ENCODE data around the gene CACNA1B. TPM values are rescaled to one million over a fixed set of nuclear protein-coding genes. Genes with fewer than 3 reads are reported as not detected.

The CACNA1B gene
- total and polyA plus RNA-seq, 2 donors (not counting 1 experiment from before 2014, with no cell fraction given) = 0.15 TPM; not detected in 1

GRCh38 chr9:138122201-138122600 lies 244.6 kb downstream of the CACNA1B start:
- intact Hi-C loops (cut with micrococcal nuclease) = no loop called here
- Histone ChIP-seq H3K4me3 (ENCODE audit: control extremely low read depth in 1 of 5, extremely low read depth in 1 of 5, insufficient read depth in 1 of 5, low read depth in 2 of 5, low read length in 4 of 5) (no peak overlapping the region), H3K27me3 (replicated peaks in 1 of 4; ENCODE audit: control extremely low read depth in 1 of 4, control insufficient read depth in 3 of 4, insufficient read depth in 4 of 4, low read length in 3 of 4) (no peaks in the 10 kb centered on the region), H3K9ac (ENCODE audit: low read length) (no peak overlapping the region), H3K9me3 (ENCODE audit: control extremely low read depth in 1 of 3, control insufficient read depth in 2 of 3, insufficient read depth in 1 of 3, low read length in 2 of 3) (peaks cover 0 to 14% (median 0%) of the 10 kb centered on the region in 3 donors), H4K20me1 (ENCODE audit: control insufficient read depth, insufficient read depth, low read length, poor library complexity, severe bottlenecking) (no peaks in the 10 kb centered on the region), H3K79me2 (ENCODE audit: control insufficient read depth, insufficient read depth, low read length) (no peaks in the 10 kb centered on the region), H3K4me1 (ENCODE audit: control insufficient read depth in 2 of 2, insufficient read depth in 2 of 2, low read length in 2 of 2) (no peaks in the 10 kb centered on the region), H3K36me3 (replicated peaks in 1 of 2; ENCODE audit: control extremely low read depth in 1 of 2, control insufficient read depth in 1 of 2, extremely low read depth in 1 of 2, insufficient read depth in 2 of 2, low read length in 1 of 2) (no peaks in the 10 kb centered on the region), H3K27ac (ENCODE audit: low read length in 2 of 2) (no peak overlapping the region), H3K4me2 (replicated peaks; ENCODE audit: low read depth, low read length, poor library complexity, severe bottlenecking) (no peak overlapping the region), H2AFZ (ENCODE audit: insufficient read depth, low read depth, low read length, poor library complexity, severe bottlenecking) (no peak overlapping the region)
- ChIA-PET CTCF (no interaction called here), POLR2A (no interaction called here)
- DNase-seq (no peak), ATAC-seq (ENCODE audit: low read depth) (no peak)
- Mint-ChIP-seq H3K27me3 (no peaks in the 10 kb centered on the region), H3K4me1 (no peaks in the 10 kb centered on the region), H3K27ac (no peak overlapping the region), H3K9me3 (ENCODE audit: insufficient read depth) (no peaks in the 10 kb centered on the region), H3K4me3 (no peak overlapping the region)
- TF ChIP-seq EZH2 (IDR thresholded peaks at IDR 0.05; ENCODE audit: borderline replicate concordance, insufficient read depth, low read depth, low read length, poor library complexity, severe bottlenecking) (no peak), CTCF (IDR thresholded peaks at IDR 0.05) (no peak)
- WGBS (ENCODE audit: insufficient coverage) = 96% methylated on average over 11 of the region's 17 CpGs

GRCh38 chr9:138122676-138123075 lies 245.1 kb downstream of the CACNA1B start:
- H3K79me2 ChIP-seq (ENCODE audit: control insufficient read depth, insufficient read depth, low read length) = no peaks in the 10 kb centered on the region
- ChIA-PET CTCF (no interaction called here), POLR2A (no interaction called here)
- no peaks in the 10 kb centered on the region for H3K27me3 Mint-ChIP-seq
- WGBS (ENCODE audit: insufficient coverage) = 70% methylated on average over 12 of the region's 13 CpGs
- H4K20me1 ChIP-seq (ENCODE audit: control insufficient read depth, insufficient read depth, low read length, poor library complexity, severe bottlenecking) = no peaks in the 10 kb centered on the region
- H3K4me2 ChIP-seq (replicated peaks; ENCODE audit: low read depth, low read length, poor library complexity, severe bottlenecking) = no peak overlapping the region
- no peaks in the 10 kb centered on the region for H3K4me1 ChIP-seq (ENCODE audit: control insufficient read depth in 2 of 2, insufficient read depth in 2 of 2, low read length in 2 of 2)
- H3K9ac ChIP-seq (ENCODE audit: low read length) = no peak overlapping the region
- H2AFZ ChIP-seq (ENCODE audit: insufficient read depth, low read depth, low read length, poor library complexity, severe bottlenecking) = no peak overlapping the region
- H3K4me1 Mint-ChIP-seq = no peaks in the 10 kb centered on the region
- ATAC-seq (ENCODE audit: low read depth) (no peak), DNase-seq (no peak)
- H3K27ac ChIP-seq (ENCODE audit: low read length in 2 of 2) = no peak overlapping the region
- no peaks in the 10 kb centered on the region for H3K36me3 ChIP-seq (replicated peaks in 1 of 2; ENCODE audit: control extremely low read depth in 1 of 2, control insufficient read depth in 1 of 2, extremely low read depth in 1 of 2, insufficient read depth in 2 of 2, low read length in 1 of 2)
- H3K9me3 ChIP-seq (ENCODE audit: control extremely low read depth in 1 of 3, control insufficient read depth in 2 of 3, insufficient read depth in 1 of 3, low read length in 2 of 3) = peaks cover 0 to 18% (median 0%) of the 10 kb centered on the region in 3 donors
- no peaks in the 10 kb centered on the region for H3K9me3 Mint-ChIP-seq (ENCODE audit: insufficient read depth)
- TF ChIP-seq CTCF (IDR thresholded peaks at IDR 0.05) (no peak), EZH2 (IDR thresholded peaks at IDR 0.05; ENCODE audit: borderline replicate concordance, insufficient read depth, low read depth, low read length, poor library complexity, severe bottlenecking) (no peak)
- no peak overlapping the region for H3K4me3 ChIP-seq (ENCODE audit: control extremely low read depth in 1 of 5, extremely low read depth in 1 of 5, insufficient read depth in 1 of 5, low read depth in 2 of 5, low read length in 4 of 5)
- no peak overlapping the region for H3K4me3 Mint-ChIP-seq
- intact Hi-C loops (cut with micrococcal nuclease) = no loop called here
- no peaks in the 10 kb centered on the region for H3K27me3 ChIP-seq (replicated peaks in 1 of 4; ENCODE audit: control extremely low read depth in 1 of 4, control insufficient read depth in 3 of 4, insufficient read depth in 4 of 4, low read length in 3 of 4)
- no peak overlapping the region for H3K27ac Mint-ChIP-seq
